Activated T-cell treated with anti-CD3 and anti-CD28 coated beads for 24 hours (primary cell): ENCODE results near the gene OR5K4.
"Not testable (repeated sequence)": the region's sequence is repeated elsewhere in the genome, so short reads cannot be mapped to it uniquely, and the experiment has no call there.

Source experiments
- DNase-seq: peaks from one replicate; pipeline ENCODE4 v3.0.0-alpha.2; 2020; ENCODE audit warnings: low read depth

Gene OR5K4

DNA sequence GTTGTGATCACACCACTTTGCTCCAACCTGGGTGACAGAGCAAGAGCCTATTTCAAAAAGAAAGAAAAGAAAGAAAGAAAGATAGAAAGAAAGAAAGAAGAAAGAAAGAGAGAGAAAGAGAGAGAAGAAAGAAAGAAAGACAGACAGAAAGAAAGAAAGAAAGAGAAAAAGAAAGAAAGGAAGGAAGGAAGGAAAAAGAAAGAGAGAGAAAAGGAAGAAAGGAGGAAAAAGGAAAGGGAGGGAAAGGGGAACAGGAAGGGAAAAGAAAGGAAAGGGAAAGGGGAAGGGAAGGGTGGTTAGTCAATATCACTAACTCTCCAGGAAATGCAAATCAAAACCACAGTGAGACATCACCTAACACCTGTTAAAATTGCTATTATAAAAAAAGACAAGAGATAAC is 18.2 kb downstream of the OR5K4 start:
- no peak for DNase-seq

DNA sequence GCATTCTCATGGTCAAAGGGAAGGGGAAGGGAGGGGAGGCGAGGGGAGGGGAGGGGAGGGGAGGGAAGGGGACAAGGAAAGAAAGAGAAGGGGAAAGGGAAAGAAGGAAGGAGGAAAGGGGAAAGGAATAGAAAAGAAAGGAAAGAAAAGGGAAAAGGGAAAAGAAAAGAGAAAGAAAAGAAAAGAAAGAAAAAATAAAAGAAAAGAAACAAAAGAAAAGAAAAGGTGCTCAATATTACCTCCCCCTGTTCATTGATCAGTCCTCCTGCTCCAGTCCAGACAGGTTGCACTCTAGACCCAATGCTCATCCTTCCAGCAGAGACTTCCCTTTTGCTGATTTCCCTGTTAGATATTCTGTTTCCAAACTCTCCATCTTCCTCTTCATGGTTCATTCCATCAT is 18.8 kb downstream of the OR5K4 start:
- no peak for DNase-seq

DNA sequence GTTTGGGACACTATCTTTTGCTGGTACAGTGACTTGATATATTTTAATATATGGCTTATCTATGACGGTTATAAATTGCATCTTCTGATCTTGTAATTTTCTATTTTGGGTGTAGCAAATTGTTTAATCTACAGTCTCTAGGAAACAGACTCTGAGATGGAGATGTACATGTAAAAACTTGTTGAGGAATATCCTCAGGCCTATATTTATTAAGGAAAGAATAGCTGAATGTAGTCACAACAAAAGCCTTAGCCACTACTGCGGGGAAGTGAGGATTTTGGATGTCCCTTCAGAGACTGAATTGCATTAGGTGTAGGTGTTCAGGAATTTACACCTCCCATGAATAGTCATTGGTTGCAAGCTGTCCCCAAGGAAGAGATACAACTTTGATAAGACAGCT is 23.0 kb downstream of the OR5K4 start:
- DNase-seq: no peak

- no peak for DNase-seq
These were observed 34.5 kb downstream of the OR5K4 start for GRCh38 chr3:98388147-98388546.

- no peak for DNase-seq
These were observed 36.7 kb downstream of the OR5K4 start, which contains the start of gene OR5K3 for GRCh38 chr3:98390366-98390765. TSS of gene OR5K3 (plus strand) at chr3:98390666. CDS start at chr3:98390666, 0 bp downstream.

DNA sequence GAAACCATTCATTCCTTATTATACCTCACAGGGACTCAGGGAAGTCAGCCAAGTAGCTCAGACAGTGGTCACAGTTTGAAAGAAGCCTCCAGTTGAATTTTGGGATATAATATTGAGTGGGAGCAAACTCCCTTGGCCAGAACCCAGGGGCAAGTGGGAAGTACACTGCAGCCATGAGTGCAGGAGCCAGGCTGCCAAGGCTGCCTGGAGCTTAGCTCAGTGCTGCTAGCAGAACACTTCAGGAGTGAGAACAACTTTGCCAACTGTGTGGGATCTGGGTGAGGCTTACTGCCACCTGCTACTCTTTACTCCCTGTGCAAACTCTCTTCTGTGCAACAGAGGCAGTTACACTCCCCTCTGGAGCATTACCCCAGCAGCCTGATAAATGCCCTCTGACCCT is 41.4 kb downstream of the OR5K4 start:
- DNase-seq: no peak

DNA sequence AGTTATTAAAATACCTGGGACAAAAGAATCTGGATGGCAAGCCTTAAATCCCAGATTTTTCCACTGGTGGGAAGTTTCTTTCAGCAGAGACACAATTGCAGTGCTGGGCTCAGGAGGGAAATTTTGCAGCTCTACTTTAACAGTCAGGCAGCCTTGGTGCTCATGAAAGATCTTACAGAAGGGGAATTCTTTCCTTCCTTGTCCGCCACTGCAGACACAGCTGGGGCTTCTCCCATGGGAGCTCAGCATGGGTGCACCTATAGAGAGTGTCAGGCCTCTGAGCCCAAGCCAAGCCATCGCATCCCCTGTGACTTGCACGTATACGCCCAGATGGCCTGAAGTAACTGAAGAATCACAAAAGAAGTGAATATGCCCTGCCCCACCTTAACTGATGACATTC is 42.8 kb downstream of the OR5K4 start:
- DNase-seq: not testable (repeated sequence)

- no peak for DNase-seq
These were observed 44.9 kb downstream of the OR5K4 start for GRCh38 chr3:98398513-98398912.

DNA sequence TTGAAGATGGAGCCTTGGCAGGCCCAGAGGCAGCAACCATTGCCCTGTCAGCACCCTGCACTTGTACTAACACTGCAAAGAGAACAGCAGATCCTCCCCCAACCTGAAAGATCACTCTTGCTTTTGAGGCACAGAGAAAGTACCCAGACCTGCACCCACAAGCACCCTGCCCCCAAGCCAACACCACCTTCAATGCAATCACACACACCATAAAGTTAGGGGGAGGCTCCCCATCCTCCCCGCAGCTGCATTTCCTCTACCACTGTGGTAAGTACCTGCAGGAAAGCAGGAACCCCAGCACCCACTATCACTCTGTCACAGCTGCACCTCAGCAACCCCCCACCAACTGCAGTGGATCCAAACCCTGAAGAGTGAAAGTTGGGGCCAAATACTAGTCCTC is 48.9 kb downstream of the OR5K4 start:
- no peak for DNase-seq

DNA sequence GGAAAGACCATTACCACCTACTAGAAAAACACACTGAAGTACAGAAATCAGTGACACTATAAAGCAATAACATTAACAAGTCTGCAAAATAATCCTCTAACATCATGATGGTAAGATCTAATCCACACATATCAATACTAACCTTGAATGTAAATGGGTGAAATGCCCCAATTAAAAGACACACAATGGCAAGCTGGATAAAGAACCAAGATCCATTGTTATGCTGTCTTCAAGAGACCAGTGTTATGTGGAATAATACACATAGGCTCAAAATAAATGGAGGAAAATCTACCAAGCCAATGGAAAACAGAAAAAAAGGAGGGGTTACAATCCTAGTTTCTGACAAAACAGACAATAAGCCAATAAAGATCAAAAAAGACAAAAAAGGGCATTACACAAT is 50.4 kb downstream of the OR5K4 start:
- no peak for DNase-seq
